Endodermal cell (in vitro differentiated cells): ENCODE data around the gene MTHFD1L. TPM values are rescaled to one million over a fixed set of nuclear protein-coding genes. Genes with fewer than 3 reads are reported as not detected.

ENCODE experiments used
- DNase-seq: peaks from one replicate; pipeline ENCODE4 v3.0.0-alpha.2; 2017
- H3K27ac ChIP-seq: 2 replicates; pipeline ENCODE4 v1.5.1; 2013; ENCODE audit warnings: mild to moderate bottlenecking, low read depth, low read length, moderate library complexity
- H3K27me3 ChIP-seq: 2 replicates; pipeline ENCODE4 v1.6.1; 2013; ENCODE audit warnings: mild to moderate bottlenecking, low read length, moderate library complexity; ENCODE audit not compliant: insufficient read depth, control insufficient read depth, poor library complexity, severe bottlenecking
- H3K36me3 ChIP-seq: 2 replicates; pipeline ENCODE4 v1.7.0; 2013; ENCODE audit warnings: mild to moderate bottlenecking, low read length, moderate library complexity; ENCODE audit not compliant: control insufficient read depth, insufficient read depth
- H3K4me1 ChIP-seq: one replicate; pipeline ENCODE4 v1.7.0; 2013; ENCODE audit warnings: low read length; ENCODE audit not compliant: control insufficient read depth, insufficient read depth
- H3K4me3 ChIP-seq: 2 replicates; pipeline ENCODE4 v1.5.1; 2013; ENCODE audit warnings: mild to moderate bottlenecking, low read length, moderate library complexity
- H3K9ac ChIP-seq: 2 replicates; pipeline ENCODE4 v1.6.1; 2013; ENCODE audit warnings: mild to moderate bottlenecking, low read length, moderate library complexity; ENCODE audit not compliant: poor library complexity, severe bottlenecking; ENCODE audit errors: extremely low read depth
- H3K9me3 ChIP-seq: 2 replicates; pipeline ENCODE4 v1.6.1; 2013; ENCODE audit warnings: mild to moderate bottlenecking, low read length, moderate library complexity; ENCODE audit not compliant: control insufficient read depth
- H3K27ac Mint-ChIP-seq: 2 replicates; pipeline ENCODE4 v1.8.0; 2020; ENCODE audit warnings: mixed read lengths
- H3K27me3 Mint-ChIP-seq: 2 replicates; pipeline ENCODE4 v1.8.0; 2021; ENCODE audit warnings: mild to moderate bottlenecking, mixed read lengths; ENCODE audit not compliant: insufficient read depth
- H3K36me3 Mint-ChIP-seq: 2 replicates; pipeline ENCODE4 v1.8.0; 2020; ENCODE audit warnings: low read depth, mixed read lengths
- H3K4me1 Mint-ChIP-seq: 2 replicates; pipeline ENCODE4 v1.8.0; 2020; ENCODE audit warnings: mixed read lengths
- H3K4me3 Mint-ChIP-seq: 2 replicates; pipeline ENCODE4 v1.8.0; 2020; ENCODE audit warnings: mild to moderate bottlenecking, moderate library complexity, mixed read lengths
- H3K9me3 Mint-ChIP-seq: 2 replicates; pipeline ENCODE4 v1.8.0; 2020; ENCODE audit warnings: mild to moderate bottlenecking, mixed read lengths
- CTCF ChIP-seq: fragments of 200-600 bp; sonication (generic); conservative IDR thresholded peaks from 2 replicates; pipeline ENCODE4 v1.5.0; 2021; ENCODE audit warnings: antibody characterized with exemption, mild to moderate bottlenecking
- WGBS, 2 experiments: methylation state at CpG; one replicate each; pipeline versions ENCODE4 v1.1.5 to v1.1.7; 2013; ENCODE audit warnings: missing lambda C conversion rate in 2 of 2, mixed read lengths in 1 of 2; ENCODE audit not compliant: insufficient coverage in 1 of 2, insufficient read length in 1 of 2; 5-methylcytosine and 5-hydroxymethylcytosine counted together
- total RNA-seq, 2 donors: library from RNA; stranded (reverse); fragmentation: NEBNext Ultra II Directional in 1 of 2; extraction: Animal tissue kit (Norgen Biotek cat#: 25700) in 1 of 2; gene quantifications; 2 replicates in 1 of 2; 3 replicates in 1 of 2; pipeline ENCODE4 v1.2.1, GENCODE V29; 2021

The MTHFD1L gene
- total RNA-seq, 2 donors from 2014 or later: 70.2 to 72.6 TPM

GRCh38 chr6:150841697-150842096 lies 23.8 kb upstream of the MTHFD1L start:
- Mint-ChIP-seq H3K27me3 (no peaks in the 10 kb centered on the region), H3K27ac (no peak overlapping the region), H3K9me3 (no peaks in the 10 kb centered on the region), H3K36me3 (no peaks in the 10 kb centered on the region), H3K4me1 (no peaks in the 10 kb centered on the region), H3K4me3 (no peak overlapping the region)
- Histone ChIP-seq H3K27ac (no peak overlapping the region), H3K36me3 (no peaks in the 10 kb centered on the region), H3K4me3 (no peak overlapping the region), H3K9ac (no peak overlapping the region), H3K9me3 (no peaks in the 10 kb centered on the region), H3K4me1 (no peaks in the 10 kb centered on the region), H3K27me3 (no peaks in the 10 kb centered on the region)
- WGBS, 2 experiments: 90 to 92% methylated on average over 2 of the region's 3 CpGs
- no peak for TF ChIP-seq CTCF
- DNase-seq: no peak

- H3K27me3 Mint-ChIP-seq: no peaks in the 10 kb centered on the region
- WGBS, 2 experiments: 83 to 93% methylated on average over 1 to 3 of the region's 3 CpGs
- Histone ChIP-seq H3K36me3 (no peaks in the 10 kb centered on the region), H3K27ac (no peak overlapping the region), H3K4me3 (no peak overlapping the region), H3K9ac (no peak overlapping the region), H3K27me3 (no peaks in the 10 kb centered on the region), H3K9me3 (no peaks in the 10 kb centered on the region), H3K4me1 (no peaks in the 10 kb centered on the region)
- DNase-seq: no peak
- H3K9me3 Mint-ChIP-seq: no peaks in the 10 kb centered on the region
- H3K27ac Mint-ChIP-seq: no peak overlapping the region
- no peak overlapping the region for H3K4me3 Mint-ChIP-seq
- TF ChIP-seq CTCF: no peak
- H3K4me1 Mint-ChIP-seq: peaks cover 6% of the 10 kb centered on the region
- H3K36me3 Mint-ChIP-seq: no peaks in the 10 kb centered on the region
Measured at GRCh38 chr6:150844371-150844770, 21.1 kb upstream of the MTHFD1L start.

- no peaks in the 10 kb centered on the region for H3K27me3 Mint-ChIP-seq
- no peaks in the 10 kb centered on the region for H3K27me3 ChIP-seq
- WGBS, 2 experiments: 93 to 100% methylated on average over 5 of the region's 5 CpGs
Measured at GRCh38 chr6:150846641-150847040, 18.9 kb upstream of the MTHFD1L start.

More at GRCh38 chr6:150846641-150847040, 18.9 kb upstream of the MTHFD1L start:
- H3K4me1 ChIP-seq: no peaks in the 10 kb centered on the region
- Mint-ChIP-seq H3K4me3 (no peak overlapping the region), H3K4me1 (peaks cover 6% of the 10 kb centered on the region), H3K9me3 (no peaks in the 10 kb centered on the region), H3K27ac (no peak overlapping the region), H3K36me3 (no peaks in the 10 kb centered on the region)
- H3K4me3 ChIP-seq: no peak overlapping the region
- no peaks in the 10 kb centered on the region for H3K36me3 ChIP-seq
- TF ChIP-seq CTCF: no peak
- no peak overlapping the region for H3K9ac ChIP-seq
- H3K9me3 ChIP-seq: no peaks in the 10 kb centered on the region
- no peak overlapping the region for H3K27ac ChIP-seq
- no peak for DNase-seq
